H1 (cell line): ENCODE data around the gene CYB561. TPM values are rescaled to one million over a fixed set of nuclear protein-coding genes. Genes with fewer than 3 reads are reported as not detected.

Experiments
- BACH1 ChIP-seq: IDR thresholded peaks from 2 replicates; pipeline ENCODE4 v1.6.1; 2012; ENCODE audit warnings: low read length, improper control_type of control experiment
- CEBPB ChIP-seq: IDR thresholded peaks from 2 replicates; pipeline ENCODE4 v1.6.1; 2012; ENCODE audit warnings: low read depth, low read length
- CHD7 ChIP-seq: fragments of 300-600 bp; sonication (generic); IDR thresholded peaks from 2 replicates; pipeline ENCODE4 v1.7.1; 2012; ENCODE audit warnings: low read length, moderate library complexity, mild to moderate bottlenecking, inconsistent platforms; ENCODE audit not compliant: insufficient replicate concordance
- EGR1 ChIP-seq: IDR thresholded peaks from 2 replicates; pipeline ENCODE4 v1.6.1; 2011; ENCODE audit warnings: low read depth, low read length, borderline replicate concordance
- POU5F1 ChIP-seq: IDR thresholded peaks from 2 replicates; pipeline ENCODE4 v1.6.1; 2011; ENCODE audit warnings: low read depth, mild to moderate bottlenecking, low read length, moderate library complexity
- RNF2 ChIP-seq: fragments of 200-900, 300-1000 bp; sonication (generic); IDR thresholded peaks from 2 replicates; pipeline ENCODE4 v1.7.1; 2016; ENCODE audit warnings: borderline replicate concordance, low read depth, mild to moderate bottlenecking, antibody characterized with exemption, low read length; ENCODE audit not compliant: poor library complexity, severe bottlenecking; ENCODE audit errors: missing control alignments
- SRF ChIP-seq: IDR thresholded peaks from 2 replicates; pipeline ENCODE4 v1.6.1; 2011; ENCODE audit warnings: mild to moderate bottlenecking, low read depth, low read length, moderate library complexity
- polyA plus RNA-seq, 7 experiments: library from polyadenylated mRNA; depleted of rRNA in 3 of 7; stranded (reverse) in 5 of 7; unstranded in 2 of 7; fragments of >200 nt in 5 of 7; fragments of 200-250 nt in 2 of 7; gene quantifications; 1 replicate in 5 of 7; 2 replicates in 1 of 7; 4 replicates in 1 of 7; pipeline versions ENCODE4 v1.2.1 to v1.2.3, GENCODE V29; 2011 to 2013; ENCODE audit warnings: missing spikeins in 2 of 7, mixed read lengths in 2 of 7
- total RNA-seq: library from RNA; stranded (reverse); fragmentation: NEBNext Ultra II Directional; extraction: Animal tissue kit (Norgen Biotek cat#: 25700); gene quantifications from 2 replicates; pipeline ENCODE4 v1.2.1, GENCODE V29; 2021

The CYB561 gene
- total and polyA plus RNA-seq, 2 of the 8 experiments (the other 6 are each of a cell fraction or from before 2014, with no cell fraction given), result 19.7 to 23.4 TPM

- TF ChIP-seq CHD7, result no peak
- TF ChIP-seq BACH1, result no peak
- TF ChIP-seq CEBPB, result no peak
- TF ChIP-seq EGR1, result no peak
- TF ChIP-seq SRF, result no peak
- no peak for TF ChIP-seq RNF2
- TF ChIP-seq POU5F1, result no peak
These were observed 58.3 kb downstream of the CYB561 start (continued) for GRCh38 chr17:63387656-63388340.
